ENCODE results near the gene BDH1.
A peak's percentile ranks its signal among the peaks of the same experiment; 100 is the strongest.

The BDH1 gene

GRCh38 chr3:197485143-197485542 lies 70.6 kb downstream of the BDH1 start:
- TF ChIP-seq TOX (CRISPR knock-in tag; IDR thresholded peaks at IDR 0.05; ENCODE audit: borderline replicate concordance) (no peak), TCF4 (CRISPR knock-in tag; IDR thresholded peaks at IDR 0.05; ENCODE audit: borderline replicate concordance) (peak; percentile 65; the same call in 1 of the 2 replicates)
- ATAC-seq, result no peak

GRCh38 chr3:197484204-197484901 lies 71.4 kb downstream of the BDH1 start:
- no peak for ATAC-seq
- TF ChIP-seq ZNF565 (CRISPR knock-in tag; conservative IDR thresholded peaks at IDR 0.05; ENCODE audit: low read depth) (no peak), ESRRG (CRISPR knock-in tag; IDR thresholded peaks at IDR 0.05) (no peak), CSDC2 (CRISPR knock-in tag; IDR thresholded peaks at IDR 0.05) (no peak), RARB (CRISPR knock-in tag; IDR thresholded peaks at IDR 0.05) (no peak), ZFP3 (CRISPR knock-in tag; IDR thresholded peaks at IDR 0.05) (no peak), ZC3H10 (CRISPR knock-in tag; IDR thresholded peaks at IDR 0.05) (no peak), SNAI2 (CRISPR knock-in tag; IDR thresholded peaks at IDR 0.05) (no peak), TSHZ2 (CRISPR knock-in tag; IDR thresholded peaks at IDR 0.05) (no peak), CREB5 (CRISPR knock-in tag; IDR thresholded peaks at IDR 0.05; ENCODE audit: low read depth) (no peak), PPARA (CRISPR knock-in tag; IDR thresholded peaks at IDR 0.05; ENCODE audit: borderline replicate concordance) (no peak), POU6F1 (CRISPR knock-in tag; IDR thresholded peaks at IDR 0.05; ENCODE audit: borderline replicate concordance, low read depth) (no peak), TOX (CRISPR knock-in tag; IDR thresholded peaks at IDR 0.05; ENCODE audit: borderline replicate concordance) (no peak), ZNF8 (CRISPR knock-in tag; IDR thresholded peaks at IDR 0.05) (no peak), GLIS3 (CRISPR knock-in tag; IDR thresholded peaks at IDR 0.05) (no peak), OSR1 (CRISPR knock-in tag; IDR thresholded peaks at IDR 0.05) (no peak)

- TF ChIP-seq RARB (CRISPR knock-in tag; IDR thresholded peaks at IDR 0.05), result no peak
- TF ChIP-seq TCF4 (CRISPR knock-in tag; IDR thresholded peaks at IDR 0.05; ENCODE audit: borderline replicate concordance), result no peak
- TF ChIP-seq CSRNP3 (CRISPR knock-in tag; IDR thresholded peaks at IDR 0.05), result no peak
- TF ChIP-seq ISL1 (CRISPR knock-in tag; IDR thresholded peaks at IDR 0.05), result no peak
- no peak for TF ChIP-seq ZFP30 (CRISPR knock-in tag; IDR thresholded peaks at IDR 0.05)
- TF ChIP-seq OSR1 (CRISPR knock-in tag; IDR thresholded peaks at IDR 0.05), result no peak
- no peak for TF ChIP-seq ZC3H10 (CRISPR knock-in tag; IDR thresholded peaks at IDR 0.05)
- TF ChIP-seq ARNTL (CRISPR knock-in tag; IDR thresholded peaks at IDR 0.05; ENCODE audit: borderline replicate concordance, low read depth), result no peak
- no peak for TF ChIP-seq POU6F1 (CRISPR knock-in tag; IDR thresholded peaks at IDR 0.05; ENCODE audit: borderline replicate concordance, low read depth)
- no peak for TF ChIP-seq TOX (CRISPR knock-in tag; IDR thresholded peaks at IDR 0.05; ENCODE audit: borderline replicate concordance)
- TF ChIP-seq TSHZ2 (CRISPR knock-in tag; IDR thresholded peaks at IDR 0.05), result no peak
- ATAC-seq, result no peak
These were observed 73.8 kb downstream of the BDH1 start for GRCh38 chr3:197482001-197482400.
